ENCODE data around the gene ETV4.

ETV4 gene

DNA sequence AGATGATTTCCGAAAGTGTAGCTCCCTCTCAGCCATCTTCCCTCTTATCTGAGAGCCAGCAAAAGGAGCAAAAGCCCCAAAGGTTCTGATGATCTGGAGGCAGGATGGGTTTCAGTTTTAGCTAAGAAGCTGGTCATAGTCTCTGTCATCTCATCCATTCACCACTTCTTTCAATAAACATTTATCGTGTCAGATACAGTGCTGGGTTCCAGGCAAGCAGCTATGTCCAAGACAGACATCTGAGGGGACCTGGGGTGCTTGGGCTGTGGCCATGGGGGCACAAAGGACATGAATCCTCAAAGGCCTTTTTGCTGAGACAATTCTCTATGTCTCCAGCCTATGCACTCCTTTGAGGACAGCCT lies 1.0 kb upstream of the ETV4 start:
- CTCF ChIA-PET, result interaction anchor here (0.6 to 1.6 kb wide), 3 partner anchors 11 to 45 kb away, joined by 3 read pairs; no protein-coding TSS in a partner anchor
- DNase-seq (ENCODE audit: extremely low spot score), result no peak
- POLR2A ChIA-PET, result interaction anchor here (1.2 kb wide), 1 partner anchor 63 kb away, joined by 3 read pairs; the partner anchor contains the start of gene DHX8
- TF ChIP-seq LEF1 (IDR thresholded peaks at IDR 0.05; ENCODE audit: borderline replicate concordance), result no peak
- TF ChIP-seq, protein P1, sequence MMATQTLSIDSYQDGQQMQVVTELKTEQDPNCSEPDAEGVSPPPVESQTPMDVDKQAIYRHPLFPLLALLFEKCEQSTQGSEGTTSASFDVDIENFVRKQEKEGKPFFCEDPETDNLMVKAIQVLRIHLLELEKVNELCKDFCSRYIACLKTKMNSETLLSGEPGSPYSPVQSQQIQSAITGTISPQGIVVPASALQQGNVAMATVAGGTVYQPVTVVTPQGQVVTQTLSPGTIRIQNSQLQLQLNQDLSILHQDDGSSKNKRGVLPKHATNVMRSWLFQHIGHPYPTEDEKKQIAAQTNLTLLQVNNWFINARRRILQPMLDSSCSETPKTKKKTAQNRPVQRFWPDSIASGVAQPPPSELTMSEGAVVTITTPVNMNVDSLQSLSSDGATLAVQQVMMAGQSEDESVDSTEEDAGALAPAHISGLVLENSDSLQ (IDR thresholded peaks at IDR 0.05), result no peak

DNA sequence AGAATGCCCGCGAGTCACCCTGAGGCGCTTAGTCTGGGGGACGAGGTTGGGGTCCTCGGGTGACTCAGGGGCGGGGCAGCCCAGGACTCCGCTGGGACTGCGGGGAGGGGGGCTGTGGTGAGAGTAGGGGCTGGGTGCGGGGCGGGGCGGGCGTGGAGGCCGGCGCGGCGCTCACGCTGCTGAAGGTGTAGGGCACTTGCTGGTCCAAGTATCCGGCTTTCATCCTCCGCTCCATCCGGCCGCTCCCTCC lies 832 bp downstream of the ETV4 start:
- no peak for DNase-seq (ENCODE audit: extremely low spot score)
- TF ChIP-seq LEF1 (IDR thresholded peaks at IDR 0.05; ENCODE audit: borderline replicate concordance) (no peak), HDGF (IDR thresholded peaks at IDR 0.05; ENCODE audit: borderline replicate concordance) (no peak)
- ChIA-PET CTCF (interaction anchor here (0.6 kb wide), 3 partner anchors 17 to 434 kb away, joined by 3 to 4 read pairs (median 3); no protein-coding TSS in a partner anchor), POLR2A (no interaction called here)

DNA sequence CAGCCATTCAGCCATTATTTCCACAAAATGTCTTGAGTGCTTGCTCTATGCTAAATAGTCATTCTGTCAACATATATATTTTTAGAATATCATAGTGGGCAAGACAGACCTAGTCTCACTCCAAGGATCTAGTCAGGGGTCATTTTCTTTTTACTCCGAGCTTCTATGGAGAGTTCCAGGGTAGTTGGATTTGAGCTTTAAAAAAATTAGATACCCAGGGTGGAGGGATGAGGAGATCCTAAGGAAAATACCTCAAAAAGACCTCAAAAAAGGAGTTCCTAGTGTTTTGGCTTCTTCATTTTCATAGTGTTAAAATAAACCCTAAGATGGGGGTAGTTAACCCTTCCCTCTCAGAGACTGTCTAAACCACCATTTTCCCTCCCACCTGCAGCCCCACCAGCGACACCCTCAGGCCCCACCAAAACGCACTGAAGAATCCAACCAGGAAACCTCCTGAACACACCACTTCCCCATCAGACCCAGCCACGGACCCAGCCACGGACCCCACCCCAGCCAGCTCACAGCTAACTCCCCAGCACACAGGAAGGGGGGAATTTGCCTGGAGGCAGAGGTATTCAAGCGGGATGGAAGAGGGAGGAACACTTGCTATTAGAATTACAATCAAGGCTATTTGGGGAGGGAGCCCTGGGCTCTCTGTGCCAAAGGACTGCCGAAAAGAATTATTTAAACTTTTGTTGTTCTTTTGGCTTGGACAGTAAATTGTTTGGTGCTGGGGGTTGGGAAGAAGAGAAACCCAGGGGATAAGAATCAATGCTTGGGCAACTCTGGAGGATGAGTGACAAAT lies 2.2 kb downstream of the ETV4 start:
- DNase-seq (ENCODE audit: extremely low spot score), result no peak
- no peak for TF ChIP-seq NFRKB (IDR thresholded peaks at IDR 0.05)
- no peak for TF ChIP-seq FOXM1 (IDR thresholded peaks at IDR 0.05; ENCODE audit: borderline replicate concordance)
- TF ChIP-seq SP1 (IDR thresholded peaks at IDR 0.05), result no peak
- no peak for TF ChIP-seq FOXK2 (IDR thresholded peaks at IDR 0.05)
- ChIA-PET POLR2A (interaction anchor here (1.3 kb wide), 1 partner anchor 546 kb away, joined by 3 read pairs; the partner anchor contains the start of gene RPL27), CTCF (no interaction called here)

DNA sequence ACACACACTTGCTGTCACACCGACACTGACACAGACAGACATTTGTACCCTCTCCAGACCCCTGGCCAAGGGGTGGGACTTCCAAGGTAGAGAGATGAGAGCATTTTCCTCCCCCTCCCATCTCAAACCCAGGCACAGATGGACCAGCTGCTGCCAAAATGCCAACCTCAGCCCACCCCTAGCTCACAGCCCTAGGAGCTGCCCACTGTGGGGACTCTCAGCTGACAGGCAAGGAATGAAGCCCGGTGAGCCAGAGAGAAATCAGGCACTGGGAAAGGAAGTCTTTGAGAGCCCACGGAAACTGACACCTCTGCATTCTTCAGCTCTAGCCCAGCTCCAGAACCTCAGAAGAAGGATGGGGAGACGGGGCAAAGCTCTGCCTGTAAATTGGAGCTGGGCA lies 2.8 kb downstream of the ETV4 start:
- no peak for DNase-seq (ENCODE audit: extremely low spot score)
- TF ChIP-seq L3MBTL2 (conservative IDR thresholded peaks at IDR 0.05), result no peak
- TF ChIP-seq FOXK2 (IDR thresholded peaks at IDR 0.05), result no peak
- no peak for TF ChIP-seq ZNF384 (IDR thresholded peaks at IDR 0.05)
- TF ChIP-seq SP1 (IDR thresholded peaks at IDR 0.05), result no peak
- TF ChIP-seq SUZ12 (IDR thresholded peaks at IDR 0.05), result no peak
- TF ChIP-seq LEF1 (IDR thresholded peaks at IDR 0.05; ENCODE audit: borderline replicate concordance), result no peak
- no peak for TF ChIP-seq ELF4 (IDR thresholded peaks at IDR 0.05)
- TF ChIP-seq NFRKB (IDR thresholded peaks at IDR 0.05), result no peak
- no peak for TF ChIP-seq FOXM1 (IDR thresholded peaks at IDR 0.05; ENCODE audit: borderline replicate concordance)
- no peak for TF ChIP-seq CTBP1 (IDR thresholded peaks at IDR 0.05; ENCODE audit: borderline replicate concordance)
- no peak for TF ChIP-seq TARDBP (IDR thresholded peaks at IDR 0.05)
- TF ChIP-seq BHLHE40 (IDR thresholded peaks at IDR 0.05; ENCODE audit: borderline replicate concordance), result no peak
- TF ChIP-seq, protein P1 (IDR thresholded peaks at IDR 0.05), result no peak
- no peak for TF ChIP-seq HDGF (IDR thresholded peaks at IDR 0.05; ENCODE audit: borderline replicate concordance)
- TF ChIP-seq ARNT (IDR thresholded peaks at IDR 0.05), result no peak
- no peak for TF ChIP-seq FOXA1 (IDR thresholded peaks at IDR 0.05)
- CTCF ChIA-PET, result no interaction called here
- POLR2A ChIA-PET, result interaction anchor here (1.3 kb wide), 1 partner anchor 545 kb away, joined by 3 read pairs; the partner anchor contains the start of gene RPL27

DNA sequence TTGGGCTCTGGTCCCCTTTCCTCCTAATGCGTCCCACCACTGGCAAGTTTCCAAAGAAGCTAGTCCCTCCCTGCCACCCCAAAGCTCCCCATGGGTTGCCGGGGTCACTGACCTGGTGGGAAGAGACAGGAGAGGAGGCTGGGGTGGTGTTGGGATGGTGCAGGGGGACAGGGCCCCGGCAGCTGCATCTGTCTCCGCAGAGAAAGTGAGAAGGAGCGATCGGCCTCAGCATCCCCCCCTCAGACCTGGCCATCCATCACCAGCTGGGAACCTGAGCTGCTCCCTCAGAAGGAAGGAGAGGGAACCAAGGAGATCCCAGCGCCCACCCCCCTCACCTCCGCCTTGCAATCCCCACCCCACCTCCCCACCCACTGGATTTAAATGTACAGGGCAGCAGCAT lies 3.3 kb downstream of the ETV4 start:
- no peak for DNase-seq (ENCODE audit: extremely low spot score)
- ChIA-PET POLR2A (interaction anchor here (1.3 kb wide), 1 partner anchor 545 kb away, joined by 3 read pairs; the partner anchor contains the start of gene RPL27), CTCF (no interaction called here)
- TF ChIP-seq NFRKB (IDR thresholded peaks at IDR 0.05) (no peak), ARNT (IDR thresholded peaks at IDR 0.05) (no peak), ZNF384 (IDR thresholded peaks at IDR 0.05) (no peak), TARDBP (IDR thresholded peaks at IDR 0.05) (no peak), HDGF (IDR thresholded peaks at IDR 0.05; ENCODE audit: borderline replicate concordance) (no peak), SUZ12 (IDR thresholded peaks at IDR 0.05) (no peak), FOXA1 (IDR thresholded peaks at IDR 0.05) (no peak), FOXK2 (IDR thresholded peaks at IDR 0.05) (no peak), SP1 (IDR thresholded peaks at IDR 0.05) (no peak), L3MBTL2 (conservative IDR thresholded peaks at IDR 0.05) (no peak), BHLHE40 (IDR thresholded peaks at IDR 0.05; ENCODE audit: borderline replicate concordance) (no peak), FOXM1 (IDR thresholded peaks at IDR 0.05; ENCODE audit: borderline replicate concordance) (no peak), CTBP1 (IDR thresholded peaks at IDR 0.05; ENCODE audit: borderline replicate concordance) (no peak), ELF4 (IDR thresholded peaks at IDR 0.05) (no peak), LEF1 (IDR thresholded peaks at IDR 0.05; ENCODE audit: borderline replicate concordance) (no peak)
- TF ChIP-seq, protein P1 (IDR thresholded peaks at IDR 0.05), result no peak

DNA sequence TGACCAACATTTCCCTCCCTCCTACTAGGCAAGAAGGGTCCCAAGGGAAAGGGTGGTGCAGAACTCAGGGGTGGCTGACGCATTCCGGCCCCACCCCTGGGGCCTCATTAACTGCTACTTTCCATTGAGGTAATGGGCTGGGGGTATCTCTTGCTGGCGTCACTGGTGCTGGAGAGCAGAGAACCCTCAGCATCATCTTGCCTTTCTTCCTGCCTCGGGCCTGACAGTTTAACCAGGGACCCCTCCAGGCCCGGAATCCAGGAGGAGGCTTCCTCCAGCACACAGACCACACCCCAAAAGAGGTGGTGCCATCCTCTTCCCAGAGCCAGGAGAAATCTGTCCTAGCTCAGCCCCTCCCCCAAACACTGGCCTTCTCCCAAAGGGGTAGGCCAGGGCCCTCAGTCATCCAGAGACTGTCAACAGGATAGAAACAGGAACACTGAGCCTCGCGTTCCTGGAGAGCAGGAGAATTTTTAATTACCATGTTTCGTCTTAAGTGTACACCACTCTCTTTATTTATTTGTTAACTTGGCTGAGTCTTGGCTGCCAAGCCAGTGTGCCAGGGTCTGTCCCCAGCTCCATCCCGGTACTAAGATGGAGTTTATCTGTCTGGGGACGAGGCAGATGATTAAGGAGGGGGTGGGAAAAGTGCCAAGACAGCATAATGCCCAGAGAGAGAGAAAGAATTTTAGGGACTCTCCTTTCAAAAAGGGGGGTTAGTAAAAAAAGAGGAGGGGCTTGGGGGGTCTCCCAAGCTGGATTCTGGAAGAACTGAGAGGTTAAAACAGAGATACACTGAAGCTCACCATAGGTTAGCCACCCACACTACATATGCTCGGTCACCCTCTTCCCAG lies 5.1 kb downstream of the ETV4 start:
- TF ChIP-seq SUZ12 (IDR thresholded peaks at IDR 0.05) (no peak), BHLHE40 (IDR thresholded peaks at IDR 0.05; ENCODE audit: borderline replicate concordance) (no peak), FOXA1 (IDR thresholded peaks at IDR 0.05) (no peak), ARNT (IDR thresholded peaks at IDR 0.05) (no peak), SP1 (IDR thresholded peaks at IDR 0.05) (no peak), CTBP1 (IDR thresholded peaks at IDR 0.05; ENCODE audit: borderline replicate concordance) (no peak), TARDBP (IDR thresholded peaks at IDR 0.05) (no peak), HDGF (IDR thresholded peaks at IDR 0.05; ENCODE audit: borderline replicate concordance) (no peak), LEF1 (IDR thresholded peaks at IDR 0.05; ENCODE audit: borderline replicate concordance) (no peak), ELF4 (IDR thresholded peaks at IDR 0.05) (no peak), ZNF384 (IDR thresholded peaks at IDR 0.05) (no peak), L3MBTL2 (conservative IDR thresholded peaks at IDR 0.05) (no peak), NFRKB (IDR thresholded peaks at IDR 0.05) (no peak), FOXK2 (IDR thresholded peaks at IDR 0.05) (no peak)
- POLR2A ChIA-PET, result interaction anchor here (0.6 to 1.5 kb wide), 3 partner anchors 12 to 987 kb away, joined by 3 to 5 read pairs (median 3); no protein-coding TSS in a partner anchor
- DNase-seq (ENCODE audit: extremely low spot score), result no peak
- CTCF ChIA-PET, result interaction anchor here (1.6 kb wide), 1 partner anchor 57 kb away, joined by 4 read pairs; the partner anchor contains the start of gene DHX8
